ENCODE data around the gene POLD1. TPM values are rescaled to one million over a fixed set of nuclear protein-coding genes. Genes with fewer than 3 reads are reported as not detected.

POLD1 gene
- total RNA-seq, 2 experiments from 2014 or later, result 190 to 191 TPM

- peaks cover 23% of the 10 kb centered on the region for H3K36me3 Mint-ChIP-seq
- no peak overlapping the region for H3K27ac Mint-ChIP-seq
Measured at GRCh38 chr19:50398675-50399367, 14.7 kb downstream of the POLD1 start.

GRCh38 chr19:50399368-50399745 lies 15.2 kb downstream of the POLD1 start:
- H3K9me3 Mint-ChIP-seq, result no peaks in the 10 kb centered on the region
- H3K36me3 Mint-ChIP-seq, result peaks cover 23% of the 10 kb centered on the region
- DNase-seq, result no peak
- intact Hi-C loops (cut with micrococcal nuclease), result no loop called here
- CTCF ChIA-PET, result no interaction called here
- H3K4me1 Mint-ChIP-seq (ENCODE audit: low read depth), result no peaks in the 10 kb centered on the region
- POLR2A ChIA-PET, result no interaction called here
- no peak overlapping the region for H3K27ac Mint-ChIP-seq
- H3K4me3 Mint-ChIP-seq, result no peak overlapping the region
- H3K27me3 Mint-ChIP-seq, result no peaks in the 10 kb centered on the region

More at GRCh38 chr19:50398675-50399367, 14.7 kb downstream of the POLD1 start:
- Mint-ChIP-seq H3K4me3 (no peak overlapping the region), H3K4me1 (ENCODE audit: low read depth) (no peaks in the 10 kb centered on the region), H3K27me3 (no peaks in the 10 kb centered on the region), H3K9me3 (no peaks in the 10 kb centered on the region)
- POLR2A ChIA-PET, result no interaction called here
- intact Hi-C loops (cut with micrococcal nuclease), result no loop called here
- CTCF ChIA-PET, result interaction anchor here (0.6 kb wide), 1 partner anchor 16 kb away, joined by 3 read pairs; no protein-coding TSS in a partner anchor
- no peak for DNase-seq

- Mint-ChIP-seq H3K36me3 (peaks cover 31% of the 10 kb centered on the region), H3K27ac (no peak overlapping the region), H3K9me3 (no peaks in the 10 kb centered on the region), H3K4me1 (ENCODE audit: low read depth) (no peaks in the 10 kb centered on the region), H3K4me3 (no peak overlapping the region), H3K27me3 (no peaks in the 10 kb centered on the region)
- CTCF ChIA-PET, result no interaction called here
- POLR2A ChIA-PET, result no interaction called here
- DNase-seq, result no peak
- intact Hi-C loops (cut with micrococcal nuclease), result no loop called here
Measured at GRCh38 chr19:50401605-50402450, 17.7 kb downstream of the POLD1 start.

- Mint-ChIP-seq H3K27me3 (no peaks in the 10 kb centered on the region), H3K9me3 (no peaks in the 10 kb centered on the region), H3K27ac (no peak overlapping the region), H3K4me3 (no peak overlapping the region), H3K36me3 (peaks cover 34% of the 10 kb centered on the region), H3K4me1 (ENCODE audit: low read depth) (no peaks in the 10 kb centered on the region)
- intact Hi-C loops (cut with micrococcal nuclease), result no loop called here
- ChIA-PET POLR2A (no interaction called here), CTCF (no interaction called here)
- no peak for DNase-seq
Measured at GRCh38 chr19:50402544-50403301, 18.6 kb downstream of the POLD1 start.

- CTCF ChIA-PET, result no interaction called here
- POLR2A ChIA-PET, result no interaction called here
Measured at GRCh38 chr19:50406156-50406820, 22.1 kb downstream of the POLD1 start.

GRCh38 chr19:50406829-50407228 lies 22.7 kb downstream of the POLD1 start:
- Mint-ChIP-seq H3K4me3 (no peak overlapping the region), H3K36me3 (peaks cover 37% of the 10 kb centered on the region), H3K27ac (no peak overlapping the region), H3K9me3 (no peaks in the 10 kb centered on the region), H3K27me3 (no peaks in the 10 kb centered on the region), H3K4me1 (ENCODE audit: low read depth) (no peaks in the 10 kb centered on the region)
- intact Hi-C loops (cut with micrococcal nuclease), result no loop called here
- ChIA-PET CTCF (no interaction called here), POLR2A (no interaction called here)
- DNase-seq, result no peak

More at GRCh38 chr19:50406156-50406820, 22.1 kb downstream of the POLD1 start:
- DNase-seq, result no peak
- Mint-ChIP-seq H3K27me3 (no peaks in the 10 kb centered on the region), H3K27ac (no peak overlapping the region), H3K4me1 (ENCODE audit: low read depth) (no peaks in the 10 kb centered on the region), H3K36me3 (peaks cover 39% of the 10 kb centered on the region), H3K4me3 (no peak overlapping the region), H3K9me3 (no peaks in the 10 kb centered on the region)
- intact Hi-C loops (cut with micrococcal nuclease), result no loop called here

- POLR2A ChIA-PET, result interaction anchor here (0.9 kb wide), 2 partner anchors 9 to 23 kb away, joined by 3 to 4 read pairs; partner anchors contain the start of gene SPIB
- H3K36me3 Mint-ChIP-seq, result peaks cover 38% of the 10 kb centered on the region
- no peak overlapping the region for H3K27ac Mint-ChIP-seq
Measured at GRCh38 chr19:50409347-50409746, 25.2 kb downstream of the POLD1 start.

GRCh38 chr19:50410109-50410508 lies 26.0 kb downstream of the POLD1 start:
- POLR2A ChIA-PET, result interaction anchor here (0.9 kb wide), 1 partner anchor 9 kb away, joined by 3 read pairs; the partner anchor contains the start of gene SPIB
- CTCF ChIA-PET, result interaction anchor here (1.1 kb wide), 2 partner anchors 41 to 53 kb away, joined by 4 read pairs; no protein-coding TSS in a partner anchor
- intact Hi-C loops (cut with micrococcal nuclease), result no loop called here

More at GRCh38 chr19:50409347-50409746, 25.2 kb downstream of the POLD1 start:
- no peak overlapping the region for H3K4me3 Mint-ChIP-seq
- DNase-seq, result no peak
- no peaks in the 10 kb centered on the region for H3K27me3 Mint-ChIP-seq
- intact Hi-C loops (cut with micrococcal nuclease), result no loop called here
- H3K4me1 Mint-ChIP-seq (ENCODE audit: low read depth), result no peaks in the 10 kb centered on the region
- no peaks in the 10 kb centered on the region for H3K9me3 Mint-ChIP-seq
- CTCF ChIA-PET, result no interaction called here

GRCh38 chr19:50412419-50412818 lies 28.3 kb downstream of the POLD1 start:
- POLR2A ChIA-PET, result no interaction called here
- intact Hi-C loops (cut with micrococcal nuclease), result no loop called here
- Mint-ChIP-seq H3K27me3 (no peaks in the 10 kb centered on the region), H3K4me1 (ENCODE audit: low read depth) (no peaks in the 10 kb centered on the region), H3K27ac (no peak overlapping the region), H3K36me3 (peaks cover 33% of the 10 kb centered on the region), H3K4me3 (no peak overlapping the region), H3K9me3 (no peaks in the 10 kb centered on the region)
- DNase-seq, result no peak
- CTCF ChIA-PET, result interaction anchor here (3.6 kb wide), 1 partner anchor 55 kb away, joined by 13 read pairs; no protein-coding TSS in a partner anchor

More at GRCh38 chr19:50410109-50410508, 26.0 kb downstream of the POLD1 start:
- no peak for DNase-seq
- H3K4me1 Mint-ChIP-seq (ENCODE audit: low read depth), result no peaks in the 10 kb centered on the region
- no peak overlapping the region for H3K4me3 Mint-ChIP-seq
- no peaks in the 10 kb centered on the region for H3K27me3 Mint-ChIP-seq
- H3K36me3 Mint-ChIP-seq, result peaks cover 44% of the 10 kb centered on the region
- H3K9me3 Mint-ChIP-seq, result no peaks in the 10 kb centered on the region
- no peak overlapping the region for H3K27ac Mint-ChIP-seq

- Mint-ChIP-seq H3K27ac (no peak overlapping the region), H3K27me3 (no peaks in the 10 kb centered on the region), H3K4me1 (ENCODE audit: low read depth) (no peaks in the 10 kb centered on the region), H3K36me3 (peaks cover 33% of the 10 kb centered on the region), H3K4me3 (no peak overlapping the region), H3K9me3 (no peaks in the 10 kb centered on the region)
- ChIA-PET POLR2A (no interaction called here), CTCF (interaction anchor here (3.6 kb wide), 1 partner anchor 56 kb away, joined by 13 read pairs; no protein-coding TSS in a partner anchor)
- intact Hi-C loops (cut with micrococcal nuclease), result no loop called here
- DNase-seq, result no peak
Measured at GRCh38 chr19:50413096-50413495, 28.9 kb downstream of the POLD1 start.

GRCh38 chr19:50413531-50413930 lies 29.4 kb downstream of the POLD1 start:
- H3K27ac Mint-ChIP-seq, result no peak overlapping the region
- peaks cover 32% of the 10 kb centered on the region for H3K36me3 Mint-ChIP-seq
- H3K27me3 Mint-ChIP-seq, result peaks cover 3% of the 10 kb centered on the region
- no peak for DNase-seq
- intact Hi-C loops (cut with micrococcal nuclease), result no loop called here
- ChIA-PET POLR2A (no interaction called here), CTCF (interaction anchor here (3.6 kb wide), 1 partner anchor 56 kb away, joined by 13 read pairs; no protein-coding TSS in a partner anchor)
- no peaks in the 10 kb centered on the region for H3K9me3 Mint-ChIP-seq
- H3K4me3 Mint-ChIP-seq, result no peak overlapping the region
- H3K4me1 Mint-ChIP-seq (ENCODE audit: low read depth), result no peaks in the 10 kb centered on the region

All from activated CD4-positive, alpha-beta memory T cell treated with anti-CD3 and anti-CD28 coated beads for 36 hours (primary cell).